K562 (cell line): ENCODE results near the gene KIF5C. TPM values are rescaled to one million over a fixed set of nuclear protein-coding genes. Genes with fewer than 3 reads are reported as not detected.

Experiments
- ATAC-seq: fragments of 200-7000 bp; cut with Tn5 transposase; 3 replicates; pipeline ENCODE4 v1.9.1; 2020; ENCODE audit warnings: moderate library complexity
- BruUV-seq: library from RNA; stranded (reverse); fragments of 400-500 nt; replicated peaks from 2 replicates; lab custom pipeline; 2021; lab: Mats Ljungman, UMichigan
- CTCF ChIA-PET: fragments of 300-600 bp; formaldehyde crosslinking; extraction: SDS; loops from one replicate; lab custom pipeline; 2021; ENCODE audit warnings: low intra/inter-chr PET ratio; lab: Yijun Ruan, JAX
- POLR2A ChIA-PET: fragments of 300-600, 350-650 bp; sonication (Branson Sonifier 250); formaldehyde crosslinking; extraction: SDS; loops from one replicate; lab custom pipeline; 2021; ENCODE audit warnings: antibody characterized with exemption, inconsistent platforms; lab: Yijun Ruan, JAX
- DNase-seq, 4 experiments: peaks; one replicate each; pipeline versions ENCODE4 v3.0.0 to v3.0.0-alpha.2; 2011 to 2018; ENCODE audit warnings: low spot score in 3 of 4, mixed read lengths in 3 of 4; ENCODE audit errors: extremely low read depth in 1 of 4
- FAIRE-seq: peaks from 2 replicates; lab custom pipeline; 2011; peaks lifted over from hg19 to GRCh38; lab: Jason Lieb, UNC
- H2AFZ ChIP-seq: 2 replicates; pipeline ENCODE4 v1.6.0; 2011; ENCODE audit warnings: low read depth, low read length, control low read depth, inconsistent platforms
- H3K27ac ChIP-seq: fragments of 200-600 bp; 3 replicates; pipeline ENCODE4 v1.8.0; 2011; ENCODE audit warnings: low read depth, mild to moderate bottlenecking, control low read depth, inconsistent platforms, low read length, moderate library complexity, mixed read lengths; ENCODE audit errors: extremely low read depth
- H3K27me3 ChIP-seq, 2 experiments: fragments of 300-600 bp in 1 of 2; 2 replicates in 1 of 2; 3 replicates in 1 of 2; pipeline versions ENCODE4 v1.6.0 to v1.8.0; 2011; ENCODE audit warnings: inconsistent platforms in 2 of 2, low read length in 2 of 2, mild to moderate bottlenecking in 1 of 2, mixed read lengths in 1 of 2, moderate library complexity in 1 of 2; ENCODE audit not compliant: control insufficient read depth in 2 of 2, insufficient read depth in 2 of 2
- H3K36me3 ChIP-seq: fragments of 300-600 bp; 3 replicates; pipeline ENCODE4 v1.8.0; 2011; ENCODE audit warnings: mild to moderate bottlenecking, low read length, inconsistent platforms; ENCODE audit not compliant: control insufficient read depth, insufficient read depth
- H3K4me1 ChIP-seq, 2 experiments: fragments of 200-600 bp in 1 of 2; replicated peaks in 1 of 2; 2 replicates in 1 of 2; 3 replicates in 1 of 2; pipeline versions ENCODE4 v1.5.1 to v1.8.0; 2011; ENCODE audit warnings: inconsistent platforms in 2 of 2, low read length in 2 of 2, mild to moderate bottlenecking in 1 of 2, mixed read lengths in 1 of 2, moderate library complexity in 1 of 2; ENCODE audit not compliant: control insufficient read depth in 2 of 2, insufficient read depth in 2 of 2
- H3K4me2 ChIP-seq: 2 replicates; pipeline ENCODE4 v1.6.1; 2011; ENCODE audit warnings: low read length, control low read depth, inconsistent platforms, mixed read lengths; ENCODE audit not compliant: insufficient read depth
- H3K4me3 ChIP-seq: fragments of 200-600 bp; sonication (generic), shearing (Covaris generic); 2 replicates; pipeline ENCODE4 v1.5.1; 2016; ENCODE audit warnings: control low read depth, inconsistent platforms
- H3K79me2 ChIP-seq: fragments of 200-600 bp; 3 replicates; pipeline ENCODE4 v1.8.0; 2011; ENCODE audit warnings: low read length, inconsistent platforms; ENCODE audit not compliant: control insufficient read depth, insufficient read depth
- H3K9ac ChIP-seq, 2 experiments: 2 replicates each; pipeline versions ENCODE4 v1.6.0 to v1.6.1; 2011; ENCODE audit warnings: low read depth in 2 of 2, low read length in 2 of 2, control low read depth in 1 of 2, inconsistent platforms in 1 of 2, mild to moderate bottlenecking in 1 of 2, mixed read lengths in 1 of 2; ENCODE audit not compliant: insufficient read depth in 1 of 2
- H3K9me1 ChIP-seq: one replicate; pipeline ENCODE4 v1.6.0; 2011; ENCODE audit warnings: inconsistent platforms, mild to moderate bottlenecking, low read length, moderate library complexity; ENCODE audit not compliant: control insufficient read depth, insufficient read depth
- H3K9me3 ChIP-seq: replicated peaks from 2 replicates; pipeline ENCODE4 v1.5.1; 2011; ENCODE audit warnings: low read depth, low read length, inconsistent platforms; ENCODE audit not compliant: control insufficient read depth, insufficient read depth
- H4K20me1 ChIP-seq: replicated peaks from 2 replicates; pipeline ENCODE4 v1.6.1; 2011; ENCODE audit warnings: low read length, inconsistent platforms, mixed read lengths; ENCODE audit not compliant: control insufficient read depth, insufficient read depth
- ADNP ChIP-seq: fragments of 200-800 bp; sonication (Bioruptor generic); IDR thresholded peaks from 2 replicates; pipeline ENCODE4 v1.6.1; 2016; ENCODE audit warnings: missing genetic modification characterization, missing compliant biosample characterization
- ATF7 ChIP-seq: fragments of 450-650 bp; IDR thresholded peaks from 2 replicates; pipeline ENCODE4 v1.7.1; 2014; ENCODE audit warnings: mild to moderate bottlenecking, moderate library complexity
- CREB1 ChIP-seq, 2 experiments: sonication (generic) in 1 of 2; formaldehyde crosslinking in 1 of 2; IDR thresholded peaks; 2 replicates each; pipeline versions ENCODE4 v1.6.1 to v1.8.0; 2012 to 2022; ENCODE audit warnings: inconsistent platforms in 1 of 2, mild to moderate bottlenecking in 1 of 2, missing genetic modification reagents in 1 of 2, moderate library complexity in 1 of 2
- CREB3 ChIP-seq: fragments of 450-650 bp; conservative IDR thresholded peaks from 2 replicates; pipeline ENCODE4 v1.6.1; 2016; ENCODE audit warnings: missing genetic modification characterization, low read depth, mild to moderate bottlenecking, missing compliant biosample characterization, moderate library complexity
- CREBBP ChIP-seq: IDR thresholded peaks from one replicate; pipeline ENCODE4 v1.6.1; 2012; ENCODE audit warnings: low read depth, mild to moderate bottlenecking, control low read depth, inconsistent platforms, low read length
- EP400 ChIP-seq: fragments of 450-650 bp; IDR thresholded peaks from 2 replicates; pipeline ENCODE4 v1.6.1; 2017; ENCODE audit warnings: antibody characterized with exemption, mild to moderate bottlenecking, moderate library complexity
- ETV1 ChIP-seq: fragments of 450-650 bp; conservative IDR thresholded peaks from 2 replicates; pipeline ENCODE4 v1.6.1; 2016; ENCODE audit warnings: missing genetic modification characterization, control low read depth, low read depth, missing compliant biosample characterization
- FIP1L1 ChIP-seq: fragments of 200-400 bp; formaldehyde crosslinking; IDR thresholded peaks from 2 replicates; pipeline ENCODE4 v1.6.1; 2018; ENCODE audit warnings: mild to moderate bottlenecking, low read depth, low read length; ENCODE audit not compliant: poor library complexity, severe bottlenecking
- HMG20A ChIP-seq: fragments of 450-650 bp; formaldehyde crosslinking; conservative IDR thresholded peaks from 2 replicates; pipeline ENCODE4 v1.4.0; 2020; ENCODE audit warnings: mild to moderate bottlenecking, mixed read lengths
- IRF2 ChIP-seq: sonication (generic); formaldehyde crosslinking; IDR thresholded peaks from 2 replicates; pipeline ENCODE4 v1.8.1; 2022; ENCODE audit warnings: mild to moderate bottlenecking, missing genetic modification reagents
- KDM1A ChIP-seq, 2 experiments: fragments of 450-650 bp; IDR thresholded peaks; 2 replicates each; pipeline ENCODE4 v1.6.1; 2016; ENCODE audit warnings: mild to moderate bottlenecking in 2 of 2
- KDM5B ChIP-seq: fragments of 200-600 bp; sonication (generic); IDR thresholded peaks from 2 replicates; pipeline ENCODE4 v1.6.1; 2012; ENCODE audit warnings: low read depth, mild to moderate bottlenecking, moderate library complexity, low read length, control low read depth, inconsistent platforms; ENCODE audit not compliant: insufficient replicate concordance
- KHSRP ChIP-seq: fragments of 450-650 bp; IDR thresholded peaks from 2 replicates; pipeline ENCODE4 v1.6.1; 2017
- MTA2 ChIP-seq: fragments of 450-650 bp; IDR thresholded peaks from 2 replicates; pipeline ENCODE4 v1.6.1; 2016; ENCODE audit warnings: low read depth
- NELFE ChIP-seq: IDR thresholded peaks from 2 replicates; pipeline ENCODE4 v1.6.1; 2011; ENCODE audit warnings: mild to moderate bottlenecking; ENCODE audit not compliant: insufficient read depth, insufficient read length
- RBBP5 ChIP-seq: fragments of 200-600 bp; sonication (generic); IDR thresholded peaks from 2 replicates; pipeline ENCODE4 v1.6.1; 2012; ENCODE audit warnings: borderline replicate concordance, mild to moderate bottlenecking, low read length, control low read depth, inconsistent platforms; ENCODE audit not compliant: insufficient read depth, poor library complexity, severe bottlenecking
- TAL1 ChIP-seq: fragments of 450-650 bp; IDR thresholded peaks from 2 replicates; pipeline ENCODE4 v1.6.1; 2016; ENCODE audit warnings: mild to moderate bottlenecking
- TEAD2 ChIP-seq: fragments of 450-650 bp; IDR thresholded peaks from 2 replicates; pipeline ENCODE4 v1.6.1; 2016; ENCODE audit warnings: missing genetic modification characterization, control low read depth, missing compliant biosample characterization
- THAP12 ChIP-seq: fragments of 250-450 bp; sonication (Bioruptor Pico); IDR thresholded peaks from 2 replicates; pipeline ENCODE4 v1.9.0; 2021; ENCODE audit warnings: mild to moderate bottlenecking, inconsistent platforms
- ZNF263 ChIP-seq: sonication (generic); formaldehyde crosslinking; IDR thresholded peaks from 2 replicates; pipeline ENCODE4 v1.8.0; 2022; ENCODE audit warnings: mild to moderate bottlenecking, missing genetic modification reagents, borderline replicate concordance
- in situ Hi-C: fragments of 300-500 bp; cut with MboI; formaldehyde crosslinking; loops from 4 replicates; pipeline ENCODE4 v1.15.0; 2018; ENCODE audit warnings: inconsistent platforms, mixed read lengths
- intact Hi-C: fragments of 100-400 bp; cut with micrococcal nuclease; formaldehyde crosslinking; loops from 2 replicates; pipeline ENCODE4 v1.14.2; 2022
- polyA plus RNA-seq, 8 experiments: library from polyadenylated mRNA; depleted of rRNA in 4 of 8; stranded (reverse) in 5 of 8; unstranded in 3 of 8; fragments of >200 nt; fragmentation: Nextera tagmentation in 2 of 8; fragmentation: Illumina TruSeq in 1 of 8; extraction: Ambion mirVana in 2 of 8; extraction: Trizol in 1 of 8; gene quantifications; 2 replicates each; pipeline versions ENCODE4 v1.2.1 to v1.2.3, GENCODE V29; 2011 to 2014; ENCODE audit warnings: inconsistent platforms in 1 of 8, missing spikeins in 1 of 8
- total RNA-seq, 7 experiments: library from RNA; depleted of rRNA in 6 of 7; stranded (reverse); fragments of >200 nt in 6 of 7; fragmentation: Illumina TruSeq in 2 of 7; extraction: Trizol in 2 of 7; gene quantifications; 2 replicates each; pipeline versions ENCODE4 v1.2.1 to v1.2.3, GENCODE V29; 2011 to 2021; ENCODE audit warnings: low replicate concordance in 1 of 7

The KIF5C gene
- total and polyA plus RNA-seq, 9 of the 15 experiments (the other 6 are each of a cell fraction or from before 2014, with no cell fraction given) = 0.01 to 0.09 (median 0.01) TPM; not detected in 6

DNA sequence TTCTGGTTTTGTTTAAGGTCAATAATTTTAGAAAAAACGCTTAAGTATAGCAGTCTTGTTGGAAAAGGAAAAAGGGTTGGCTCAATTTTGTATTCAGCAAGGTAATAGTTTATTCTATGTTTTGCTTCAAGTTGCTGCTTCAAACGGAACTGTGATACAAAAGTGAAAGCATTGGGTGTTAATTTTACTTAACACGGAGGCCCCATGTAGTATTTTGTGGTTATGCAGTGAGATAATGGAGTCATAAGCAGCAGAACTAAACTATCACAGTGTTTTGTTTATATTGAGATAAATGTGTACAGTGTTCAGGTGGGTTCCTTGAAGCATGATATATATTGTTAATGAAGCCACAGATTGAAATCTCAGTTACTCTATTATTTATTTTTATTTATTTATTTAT, 96.5 kb downstream of the KIF5C start (continued):
- TF ChIP-seq CREB3 = no peak
- TF ChIP-seq EP400 = no peak
- no peak for TF ChIP-seq TEAD2
- no peak for TF ChIP-seq TAL1
- no peak for TF ChIP-seq IRF2 (CRISPR knock-in tag)
- TF ChIP-seq ZNF263 = no peak

- no peak for FAIRE-seq
- no peak overlapping the region for H3K27ac ChIP-seq
- H3K9me3 ChIP-seq = no peaks in the 10 kb centered on the region
- in situ Hi-C loops = no loop called here
- no peak overlapping the region for H2AFZ ChIP-seq
- no peaks in the 10 kb centered on the region for H3K4me1 ChIP-seq
- DNase-seq = no peak
- no peak for ATAC-seq
- no peak overlapping the region for H3K4me2 ChIP-seq
- H3K36me3 ChIP-seq = no peaks in the 10 kb centered on the region
- H3K27me3 ChIP-seq = no peaks in the 10 kb centered on the region
- H4K20me1 ChIP-seq = no peaks in the 10 kb centered on the region
- ChIA-PET CTCF (no interaction called here), POLR2A (interaction anchor here (0.6 kb wide), 1 partner anchor 23 kb away, joined by 3 read pairs; no protein-coding TSS in a partner anchor)
- BruUV-seq = no TSS peak
- no peak overlapping the region for H3K9ac ChIP-seq
- H3K4me3 ChIP-seq = no peak overlapping the region
- intact Hi-C loops = no loop called here
- H3K9me1 ChIP-seq = no peaks in the 10 kb centered on the region
- no peaks in the 10 kb centered on the region for H3K79me2 ChIP-seq
- no peak for TF ChIP-seq CREB1 (IDR thresholded peaks at IDR 0.05)
- no peak for TF ChIP-seq CREB1 (CRISPR knock-in tag; IDR thresholded peaks at IDR 0.05)
- TF ChIP-seq ATF7 = no peak
- no peak for TF ChIP-seq FIP1L1
- TF ChIP-seq NELFE = no peak
- TF ChIP-seq KDM5B = no peak
- no peak for TF ChIP-seq KHSRP
- no peak for TF ChIP-seq KDM1A (IDR thresholded peaks at IDR 0.05)
- no peak for TF ChIP-seq CREBBP
- no peak for TF ChIP-seq ETV1 (tag)
- TF ChIP-seq MTA2 = no peak
- TF ChIP-seq THAP12 (CRISPR knock-in tag) = no peak
- TF ChIP-seq RBBP5 = no peak
- TF ChIP-seq ADNP (tag) = no peak
- no peak for TF ChIP-seq HMG20A (CRISPR knock-in tag)
Measured at GRCh38 chr2:148974095-148974494, 99.1 kb downstream of the KIF5C start.
